Gastrocnemius medialis (tissue), 4 donors: ENCODE results near the gene ARHGAP42.

Experiments
- CTCF ChIP-seq, 5 experiments: fragments of 450-650 bp in 3 of 5; fragments of 200-600 bp in 2 of 5; sonication (generic) in 2 of 5; IDR thresholded peaks in 4 of 5; conservative IDR thresholded peaks in 1 of 5; 1 replicate in 4 of 5; 2 replicates in 1 of 5; pipeline ENCODE4 v1.5.1; 2016 to 2019; ENCODE audit warnings: antibody characterized with exemption in 5 of 5, mild to moderate bottlenecking in 3 of 5, moderate library complexity in 3 of 5
- POLR2A ChIP-seq, 2 donors: fragments of 450-650 bp; IDR thresholded peaks; one replicate each; pipeline ENCODE4 v1.6.1; 2017; ENCODE audit warnings: antibody characterized with exemption in 2 of 2, mild to moderate bottlenecking in 2 of 2, moderate library complexity in 2 of 2

- TF ChIP-seq CTCF (IDR thresholded peaks at IDR 0.05 in 4 of 5, conservative IDR thresholded peaks at IDR 0.05 in 1 of 5) (no peak), POLR2A (IDR thresholded peaks at IDR 0.05) (no peak)
Observed at GRCh38 chr11:100878474-100878873, 191.4 kb downstream of the ARHGAP42 start.
